GM21723 (cell line): ENCODE results near the gene RUBCNL.

Experiments used
- ATAC-seq: cut with Tn5 transposase; IDR thresholded peaks from one replicate; pipeline ENCODE4 v1.9.1; 2021; ENCODE audit warnings: mild to moderate bottlenecking, moderate library complexity; ENCODE audit not compliant: unreplicated experiment

The RUBCNL gene

GRCh38 chr13:46341112-46341711 lies 45.8 kb downstream of the RUBCNL start:
- peak; percentile 53 for ATAC-seq

GRCh38 chr13:46340631-46341111 lies 46.4 kb downstream of the RUBCNL start:
- no peak for ATAC-seq

GRCh38 chr13:46340011-46340410 lies 47.0 kb downstream of the RUBCNL start:
- no peak for ATAC-seq

GRCh38 chr13:46339035-46339666 lies 47.9 kb downstream of the RUBCNL start:
- peak; percentile 52 for ATAC-seq

- no peak for ATAC-seq
Observed at GRCh38 chr13:46337700-46338099, 49.4 kb downstream of the RUBCNL start.

- no peak for ATAC-seq
Observed at GRCh38 chr13:46334035-46334822, 52.8 kb downstream of the RUBCNL start.

GRCh38 chr13:46332772-46333171 lies 54.3 kb downstream of the RUBCNL start:
- ATAC-seq, result no peak

- ATAC-seq, result no peak
Observed at GRCh38 chr13:46329624-46330023, 57.4 kb downstream of the RUBCNL start.

- ATAC-seq, result no peak
Observed at GRCh38 chr13:46327246-46327645, 59.8 kb downstream of the RUBCNL start.

- no peak for ATAC-seq
Observed at GRCh38 chr13:46324976-46325375, 62.1 kb downstream of the RUBCNL start.

- ATAC-seq, result peak; percentile 63
Observed at GRCh38 chr13:46321494-46322225, 65.4 kb downstream of the RUBCNL start.

GRCh38 chr13:46320821-46321220 lies 66.2 kb downstream of the RUBCNL start:
- ATAC-seq, result no peak

GRCh38 chr13:46320406-46320805 lies 66.6 kb downstream of the RUBCNL start:
- no peak for ATAC-seq

- ATAC-seq, result no peak
Observed at GRCh38 chr13:46318986-46319385, 68.1 kb downstream of the RUBCNL start.

GRCh38 chr13:46317120-46317519 lies 69.9 kb downstream of the RUBCNL start:
- no peak for ATAC-seq

- no peak for ATAC-seq
Observed at GRCh38 chr13:46315491-46316075, 71.5 kb downstream of the RUBCNL start.

- no peak for ATAC-seq
Observed at GRCh38 chr13:46315036-46315435, 72.0 kb downstream of the RUBCNL start.

- no peak for ATAC-seq
Observed at GRCh38 chr13:46314587-46314986, 72.5 kb downstream of the RUBCNL start.

- ATAC-seq, result no peak
Observed at GRCh38 chr13:46313432-46314257, 73.4 kb downstream of the RUBCNL start.

GRCh38 chr13:46313024-46313423 lies 74.0 kb downstream of the RUBCNL start:
- no peak for ATAC-seq
